Keratinocyte (primary cell): Measurements from ENCODE around the gene CHSY3. TPM values are rescaled to one million over a fixed set of nuclear protein-coding genes. Genes with fewer than 3 reads are reported as not detected.

Source experiments
- DNase-seq: peaks from one replicate; pipeline ENCODE4 v3.0.0-alpha.2; 2011; ENCODE audit warnings: low read depth, missing footprints, low spot score
- FAIRE-seq: peaks from 2 replicates; lab custom pipeline; 2011; peaks lifted over from hg19 to GRCh38; lab: Jason Lieb, UNC
- H2AFZ ChIP-seq: 2 replicates; pipeline ENCODE4 v1.6.0; 2012; ENCODE audit warnings: low read length, control low read depth, inconsistent platforms; ENCODE audit not compliant: control insufficient read depth
- H3K27ac ChIP-seq: 2 replicates; pipeline ENCODE4 v1.5.1; 2011; ENCODE audit warnings: low read length; ENCODE audit not compliant: control insufficient read depth, insufficient read depth
- H3K27me3 ChIP-seq: 3 replicates; pipeline ENCODE4 v1.6.0; 2011; ENCODE audit warnings: low read length; ENCODE audit not compliant: control insufficient read depth, insufficient read depth; ENCODE audit errors: extremely low read depth
- H3K36me3 ChIP-seq, 2 experiments: 2 replicates in 1 of 2; 3 replicates in 1 of 2; pipeline ENCODE4 v1.5.1; 2011; ENCODE audit warnings: low read length in 2 of 2, mild to moderate bottlenecking in 1 of 2; ENCODE audit not compliant: control insufficient read depth in 2 of 2, insufficient read depth in 2 of 2; ENCODE audit errors: extremely low read depth in 1 of 2
- H3K4me1 ChIP-seq: 3 replicates; pipeline ENCODE4 v1.5.1; 2011; ENCODE audit warnings: low read length; ENCODE audit not compliant: control insufficient read depth, insufficient read depth; ENCODE audit errors: extremely low read depth
- H3K4me2 ChIP-seq: 3 replicates; pipeline ENCODE4 v1.6.0; 2011; ENCODE audit warnings: low read depth, low read length; ENCODE audit not compliant: control insufficient read depth, insufficient read depth; ENCODE audit errors: extremely low read depth
- H3K4me3 ChIP-seq, 3 experiments: fragments of 200-600 bp in 1 of 3; sonication (generic) in 1 of 3; 2 replicates in 2 of 3; 3 replicates in 1 of 3; pipeline ENCODE4 v1.5.1; 2011 to 2016; ENCODE audit warnings: low read length in 3 of 3, mild to moderate bottlenecking in 3 of 3, control low read depth in 2 of 3, inconsistent platforms in 1 of 3, low read depth in 1 of 3, mixed read lengths in 1 of 3, mixed run types in 1 of 3, moderate library complexity in 1 of 3; ENCODE audit not compliant: control insufficient read depth in 2 of 3, insufficient read depth in 2 of 3; ENCODE audit errors: extremely low read depth in 1 of 3
- H3K79me2 ChIP-seq: 2 replicates; pipeline ENCODE4 v1.6.0; 2012; ENCODE audit warnings: low read length; ENCODE audit not compliant: control insufficient read depth, insufficient read depth
- H3K9ac ChIP-seq: 3 replicates; pipeline ENCODE4 v1.6.0; 2011; ENCODE audit warnings: low read length; ENCODE audit not compliant: control insufficient read depth, insufficient read depth; ENCODE audit errors: extremely low read depth
- H3K9me1 ChIP-seq: 3 replicates; pipeline ENCODE4 v1.6.0; 2011; ENCODE audit warnings: low read length; ENCODE audit not compliant: control insufficient read depth, insufficient read depth; ENCODE audit errors: extremely low read depth
- H3K9me3 ChIP-seq: 2 replicates; pipeline ENCODE4 v1.5.1; 2012; ENCODE audit warnings: low read depth, low read length; ENCODE audit not compliant: control insufficient read depth
- H4K20me1 ChIP-seq: 3 replicates; pipeline ENCODE4 v1.6.0; 2011; ENCODE audit warnings: low read length; ENCODE audit not compliant: control insufficient read depth, insufficient read depth; ENCODE audit errors: extremely low read depth
- EZH2 ChIP-seq: IDR thresholded peaks from one replicate; pipeline ENCODE4 v1.6.1; 2012; ENCODE audit warnings: inconsistent platforms, mild to moderate bottlenecking, low read length, moderate library complexity
- dilution Hi-C: fragments of 300-500 bp; cut with MboI; formaldehyde crosslinking; loops from one replicate; pipeline ENCODE4 v1.7.0; 2020; ENCODE audit warnings: low sequenced_read_pairs; ENCODE audit not compliant: extremely low pct_ligation_motif_present
- polyA plus RNA-seq, 5 experiments: library from polyadenylated mRNA; depleted of rRNA in 3 of 5; stranded (reverse) in 3 of 5; stranded (forward) in 1 of 5; unstranded in 1 of 5; fragments of >200 nt; gene quantifications; 1 replicate in 1 of 5; 2 replicates in 3 of 5; 3 replicates in 1 of 5; pipeline versions ENCODE4 v1.2.1 to v1.2.3, GENCODE V29; 2011 to 2012; ENCODE audit warnings: missing spikeins in 2 of 5, low read depth in 1 of 5, low replicate concordance in 1 of 5
- TF ChIP-seq, protein P1 (sequence below), 3 experiments: IDR thresholded peaks in 1 of 3; conservative IDR thresholded peaks in 1 of 3; optimal IDR thresholded peaks in 1 of 3; 2 replicates in 2 of 3; 3 replicates in 1 of 3; pipeline versions ENCODE3 to v1.5.1; 2011; ENCODE audit warnings: low read length in 3 of 3, mild to moderate bottlenecking in 3 of 3, moderate library complexity in 2 of 3, control low read depth in 1 of 3, inconsistent platforms in 1 of 3; ENCODE audit not compliant: insufficient read depth in 2 of 3; ENCODE audit errors: extremely low read depth in 1 of 3

CHSY3 gene
- polyA plus RNA-seq, 1 donor (not counting 4 experiments of a cell fraction or from before 2014, with no cell fraction given), result 0.47 TPM

- no peaks in the 10 kb centered on the region for H3K79me2 ChIP-seq
- H3K27me3 ChIP-seq, result peaks cover 14% of the 10 kb centered on the region
- H3K4me3 ChIP-seq, result no peak overlapping the region
- H3K9ac ChIP-seq, result no peak overlapping the region
- no peak overlapping the region for H3K27ac ChIP-seq
- no peak for DNase-seq
- H3K9me1 ChIP-seq, result no peaks in the 10 kb centered on the region
- H3K36me3 ChIP-seq, result no peaks in the 10 kb centered on the region
- dilution Hi-C loops, result no loop called here
- no peak overlapping the region for H2AFZ ChIP-seq
- no peak for FAIRE-seq
- H4K20me1 ChIP-seq, result no peaks in the 10 kb centered on the region
- no peak overlapping the region for H3K4me2 ChIP-seq
- peaks cover 8% of the 10 kb centered on the region for H3K4me1 ChIP-seq
- H3K9me3 ChIP-seq, result no peaks in the 10 kb centered on the region
- TF ChIP-seq EZH2, result no peak
- TF ChIP-seq, protein P1, sequence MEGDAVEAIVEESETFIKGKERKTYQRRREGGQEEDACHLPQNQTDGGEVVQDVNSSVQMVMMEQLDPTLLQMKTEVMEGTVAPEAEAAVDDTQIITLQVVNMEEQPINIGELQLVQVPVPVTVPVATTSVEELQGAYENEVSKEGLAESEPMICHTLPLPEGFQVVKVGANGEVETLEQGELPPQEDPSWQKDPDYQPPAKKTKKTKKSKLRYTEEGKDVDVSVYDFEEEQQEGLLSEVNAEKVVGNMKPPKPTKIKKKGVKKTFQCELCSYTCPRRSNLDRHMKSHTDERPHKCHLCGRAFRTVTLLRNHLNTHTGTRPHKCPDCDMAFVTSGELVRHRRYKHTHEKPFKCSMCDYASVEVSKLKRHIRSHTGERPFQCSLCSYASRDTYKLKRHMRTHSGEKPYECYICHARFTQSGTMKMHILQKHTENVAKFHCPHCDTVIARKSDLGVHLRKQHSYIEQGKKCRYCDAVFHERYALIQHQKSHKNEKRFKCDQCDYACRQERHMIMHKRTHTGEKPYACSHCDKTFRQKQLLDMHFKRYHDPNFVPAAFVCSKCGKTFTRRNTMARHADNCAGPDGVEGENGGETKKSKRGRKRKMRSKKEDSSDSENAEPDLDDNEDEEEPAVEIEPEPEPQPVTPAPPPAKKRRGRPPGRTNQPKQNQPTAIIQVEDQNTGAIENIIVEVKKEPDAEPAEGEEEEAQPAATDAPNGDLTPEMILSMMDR (optimal IDR thresholded peaks at IDR 0.05 in 1 of 3, IDR thresholded peaks at IDR 0.05 in 1 of 3, conservative IDR thresholded peaks at IDR 0.05 in 1 of 3; ENCODE audit: extremely low read depth in 1 of 3, insufficient read depth in 2 of 3, low read length in 3 of 3), result no peak
These were observed 1.4 kb upstream of the CHSY3 start for GRCh38 chr5:129902816-129903215.

DNA sequence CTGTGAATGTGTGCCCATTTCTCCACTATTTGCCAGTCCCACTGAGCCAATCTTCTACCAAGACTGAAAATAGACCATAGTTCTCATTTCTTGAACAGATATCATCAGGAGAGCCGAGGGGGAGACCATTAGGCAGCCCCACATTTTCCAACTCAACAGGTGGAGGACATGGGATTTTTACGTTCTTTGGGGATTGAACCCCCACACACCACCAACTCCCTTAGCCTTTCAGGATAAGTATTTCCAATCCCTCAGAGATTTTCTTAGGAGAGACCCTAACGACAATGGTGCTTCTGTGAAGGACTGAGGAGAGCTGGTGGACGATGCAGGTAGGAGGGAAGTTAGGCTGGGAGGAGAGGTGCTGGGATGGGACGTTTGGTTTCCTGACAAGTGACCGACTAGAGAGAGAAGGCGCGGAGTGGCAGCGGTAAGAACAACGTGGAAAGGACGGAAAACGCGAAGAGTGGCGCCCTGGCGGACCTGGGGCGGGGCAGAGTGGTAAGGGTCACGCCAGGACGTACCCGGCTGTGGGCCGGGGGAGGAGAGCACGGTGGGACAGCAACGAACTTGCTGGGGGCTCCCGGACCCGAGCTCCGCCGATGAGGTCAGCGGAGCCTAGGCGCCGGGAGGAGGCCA, 681 bp upstream of the CHSY3 start:
- peak overlapping the region; percentile 40 to 69 (median 52) for H3K4me3 ChIP-seq
- no peaks in the 10 kb centered on the region for H3K79me2 ChIP-seq
- H3K9me1 ChIP-seq, result no peaks in the 10 kb centered on the region
- H3K9me3 ChIP-seq, result no peaks in the 10 kb centered on the region
- H3K27ac ChIP-seq, result no peak overlapping the region
- H3K4me1 ChIP-seq, result peaks cover 8% of the 10 kb centered on the region
- H3K36me3 ChIP-seq, result no peaks in the 10 kb centered on the region
- H3K27me3 ChIP-seq, result peaks cover 14% of the 10 kb centered on the region
- no peak overlapping the region for H3K9ac ChIP-seq
- dilution Hi-C loops, result no loop called here
- no peaks in the 10 kb centered on the region for H4K20me1 ChIP-seq
- peak overlapping the region; percentile 78 for H2AFZ ChIP-seq
- FAIRE-seq, result no peak
- TF ChIP-seq, protein P1 (optimal IDR thresholded peaks at IDR 0.05 in 1 of 3, IDR thresholded peaks at IDR 0.05 in 1 of 3, conservative IDR thresholded peaks at IDR 0.05 in 1 of 3; ENCODE audit: extremely low read depth in 1 of 3, insufficient read depth in 2 of 3, low read length in 3 of 3), result no peak
- TF ChIP-seq EZH2, result no peak
- peak overlapping the region; percentile 60 for H3K4me2 ChIP-seq
- DNase-seq, result no peak
